Activated B cell treated with CpG ODN at 0.5 μM for 24 hours (primary cell): ENCODE measurements around the gene THAP3. TPM values are rescaled to one million over a fixed set of nuclear protein-coding genes. Genes with fewer than 3 reads are reported as not detected.
A peak's percentile ranks its signal among the peaks of the same experiment; 100 is the strongest.

Experiments used
- ATAC-seq: fragments of 200-7000 bp; cut with Tn5 transposase; one replicate; pipeline ENCODE4 v1.10.0; 2021; ENCODE audit warnings: low read depth, mild to moderate bottlenecking, moderate library complexity
- CTCF ChIA-PET: fragments of 350-600 bp; sonication (Branson Sonifier 250); formaldehyde crosslinking; loops from one replicate; lab custom pipeline; 2021; ENCODE audit warnings: antibody characterized with exemption; lab: Charles Lee
- POLR2A ChIA-PET: fragments of 350-600 bp; sonication (Branson Sonifier 250); formaldehyde crosslinking; loops from one replicate; lab custom pipeline; 2021; ENCODE audit warnings: antibody characterized with exemption; lab: Charles Lee
- DNase-seq: peaks from one replicate; pipeline ENCODE4 v3.0.0; 2022
- H3K27ac Mint-ChIP-seq: one replicate; pipeline ENCODE4 v1.8.0; 2020; ENCODE audit warnings: mixed read lengths
- H3K27me3 Mint-ChIP-seq: one replicate; pipeline ENCODE4 v1.8.0; 2021; ENCODE audit warnings: mixed read lengths
- H3K36me3 Mint-ChIP-seq: one replicate; pipeline ENCODE4 v1.8.0; 2021; ENCODE audit warnings: low read depth, mixed read lengths
- H3K4me1 Mint-ChIP-seq: one replicate; pipeline ENCODE4 v1.8.0; 2021; ENCODE audit warnings: mixed read lengths
- H3K4me3 Mint-ChIP-seq: one replicate; pipeline ENCODE4 v1.8.0; 2020; ENCODE audit warnings: mild to moderate bottlenecking, mixed read lengths
- H3K9me3 Mint-ChIP-seq: one replicate; pipeline ENCODE4 v1.8.0; 2020; ENCODE audit warnings: mixed read lengths
- intact Hi-C: fragments of 100-400 bp; cut with micrococcal nuclease; formaldehyde crosslinking; loops from one replicate; pipeline ENCODE4 v1.15.1; 2024
- total RNA-seq: library from RNA; stranded (reverse); gene quantifications from 2 replicates; pipeline ENCODE4 v1.2.3, GENCODE V29; 2022
- TF ChIP-seq, protein P1 (sequence below): fragments of 200-600 bp; IDR thresholded peaks from one replicate; pipeline ENCODE4 v1.8.0; 2022; ENCODE audit warnings: antibody characterized with exemption, mild to moderate bottlenecking

The THAP3 gene
- total RNA-seq, 1 donor from 2014 or later, result 21.3 TPM

DNA sequence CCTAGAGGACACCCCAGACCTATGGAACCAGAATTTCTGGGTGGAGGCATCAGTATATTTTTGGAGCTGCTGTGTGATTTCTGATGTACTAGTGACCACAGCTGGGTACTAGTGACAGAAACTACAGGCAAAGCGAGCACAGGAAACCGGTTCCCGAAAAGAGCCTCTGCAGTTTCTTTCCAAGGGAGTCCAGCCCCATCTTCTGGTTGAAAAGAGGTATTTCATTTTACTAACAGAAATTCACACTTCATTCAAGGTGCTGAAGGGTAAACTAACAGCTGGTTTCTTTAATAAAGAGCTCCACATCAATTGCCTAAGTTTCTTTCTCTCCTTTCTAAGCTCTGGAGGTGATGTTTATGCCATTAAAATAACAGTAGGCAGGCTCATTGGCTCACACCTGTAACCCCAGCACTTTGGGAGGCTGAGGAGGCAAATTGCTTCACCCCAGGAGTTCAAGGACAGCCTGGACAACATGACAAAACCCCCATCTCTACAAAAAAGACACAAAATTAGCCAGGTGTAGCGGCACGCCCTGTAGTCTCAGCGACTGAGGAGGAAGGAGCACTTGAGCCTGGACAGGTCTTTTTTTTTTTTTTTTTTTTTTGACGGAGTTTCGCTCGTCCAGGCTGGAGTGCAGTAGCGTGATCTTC, 22.0 kb downstream of the THAP3 start:
- ATAC-seq, result peak; percentile 49
- no peak overlapping the region for H3K27ac Mint-ChIP-seq
- peaks cover 2% of the 10 kb centered on the region for H3K4me1 Mint-ChIP-seq
- TF ChIP-seq, protein P1, sequence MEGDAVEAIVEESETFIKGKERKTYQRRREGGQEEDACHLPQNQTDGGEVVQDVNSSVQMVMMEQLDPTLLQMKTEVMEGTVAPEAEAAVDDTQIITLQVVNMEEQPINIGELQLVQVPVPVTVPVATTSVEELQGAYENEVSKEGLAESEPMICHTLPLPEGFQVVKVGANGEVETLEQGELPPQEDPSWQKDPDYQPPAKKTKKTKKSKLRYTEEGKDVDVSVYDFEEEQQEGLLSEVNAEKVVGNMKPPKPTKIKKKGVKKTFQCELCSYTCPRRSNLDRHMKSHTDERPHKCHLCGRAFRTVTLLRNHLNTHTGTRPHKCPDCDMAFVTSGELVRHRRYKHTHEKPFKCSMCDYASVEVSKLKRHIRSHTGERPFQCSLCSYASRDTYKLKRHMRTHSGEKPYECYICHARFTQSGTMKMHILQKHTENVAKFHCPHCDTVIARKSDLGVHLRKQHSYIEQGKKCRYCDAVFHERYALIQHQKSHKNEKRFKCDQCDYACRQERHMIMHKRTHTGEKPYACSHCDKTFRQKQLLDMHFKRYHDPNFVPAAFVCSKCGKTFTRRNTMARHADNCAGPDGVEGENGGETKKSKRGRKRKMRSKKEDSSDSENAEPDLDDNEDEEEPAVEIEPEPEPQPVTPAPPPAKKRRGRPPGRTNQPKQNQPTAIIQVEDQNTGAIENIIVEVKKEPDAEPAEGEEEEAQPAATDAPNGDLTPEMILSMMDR, result peak; percentile 26
- H3K36me3 Mint-ChIP-seq, result peaks cover 44% of the 10 kb centered on the region
- no peaks in the 10 kb centered on the region for H3K27me3 Mint-ChIP-seq
- DNase-seq, result no peak
- intact Hi-C loops, result loop anchor here (1.0 to 10.0 kb wide), 4 partner anchors 92 to 402 kb away; partner anchors contain the start of genes HES3 and NOL9
- POLR2A ChIA-PET, result interaction anchor here (0.7 kb wide), 2 partner anchors 14 to 75 kb away, joined by 3 to 5 read pairs; no protein-coding TSS in a partner anchor
- CTCF ChIA-PET, result interaction anchor here (0.6 to 2.9 kb wide), 12 partner anchors 10 to 184 kb away, joined by 3 to 16 read pairs (median 4); partner anchors contain the start of genes KLHL21, NOL9, PLEKHG5 and TAS1R1
- H3K9me3 Mint-ChIP-seq, result no peaks in the 10 kb centered on the region
- H3K4me3 Mint-ChIP-seq, result no peak overlapping the region

DNA sequence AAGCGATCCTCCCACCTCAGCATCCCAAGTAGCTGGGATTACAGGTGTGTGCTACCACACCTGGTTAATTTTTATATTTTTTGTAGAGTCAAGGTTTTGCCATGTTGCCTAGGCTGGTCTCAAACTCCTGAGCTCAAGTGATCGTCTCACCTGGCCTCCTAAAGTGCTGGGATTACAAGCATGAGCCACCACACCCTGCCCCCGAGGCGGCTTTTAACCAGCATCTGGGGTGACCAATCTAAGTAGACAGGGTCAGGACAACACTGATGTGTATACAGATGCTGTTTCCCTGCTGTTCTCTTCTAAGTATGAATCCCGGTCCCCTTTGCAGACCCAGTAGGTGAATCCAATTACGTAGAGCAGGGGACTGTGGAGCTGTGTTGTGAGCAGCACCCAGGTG, 23.9 kb downstream of the THAP3 start:
- DNase-seq (no peak), ATAC-seq (no peak)
- H3K9me3 Mint-ChIP-seq, result no peaks in the 10 kb centered on the region
- H3K27me3 Mint-ChIP-seq, result no peaks in the 10 kb centered on the region
- H3K4me3 Mint-ChIP-seq, result no peak overlapping the region
- peaks cover 2% of the 10 kb centered on the region for H3K4me1 Mint-ChIP-seq
- peaks cover 45% of the 10 kb centered on the region for H3K36me3 Mint-ChIP-seq
- intact Hi-C loops, result loop anchor here (10.0 kb wide), 1 partner anchor 404 kb away; the partner anchor contains the start of gene HES3
- TF ChIP-seq, protein P1, result no peak
- ChIA-PET POLR2A (no interaction called here), CTCF (no interaction called here)
- H3K27ac Mint-ChIP-seq, result no peak overlapping the region

DNA sequence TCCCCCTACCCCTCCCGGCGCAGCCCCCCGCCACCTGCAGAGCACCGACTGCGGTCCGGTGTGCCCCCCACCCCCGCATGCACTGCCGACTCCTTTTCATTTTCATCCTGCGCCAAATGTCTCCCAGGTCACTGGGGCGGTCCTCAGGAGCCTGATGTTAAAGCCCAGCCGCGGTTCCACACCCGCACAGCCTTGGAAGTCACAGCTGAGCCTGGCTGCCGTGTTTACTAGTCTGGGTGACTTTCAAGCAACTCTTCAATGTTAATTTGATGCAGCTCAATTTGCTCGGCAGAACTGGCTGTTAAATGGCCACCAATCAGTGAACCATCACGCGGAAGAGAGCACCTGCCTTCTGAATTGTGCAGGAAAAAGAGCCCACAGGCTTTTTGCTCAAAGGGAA, 27.2 kb downstream of the THAP3 start:
- no peak overlapping the region for H3K27ac Mint-ChIP-seq
- CTCF ChIA-PET, result no interaction called here
- POLR2A ChIA-PET, result no interaction called here

DNA sequence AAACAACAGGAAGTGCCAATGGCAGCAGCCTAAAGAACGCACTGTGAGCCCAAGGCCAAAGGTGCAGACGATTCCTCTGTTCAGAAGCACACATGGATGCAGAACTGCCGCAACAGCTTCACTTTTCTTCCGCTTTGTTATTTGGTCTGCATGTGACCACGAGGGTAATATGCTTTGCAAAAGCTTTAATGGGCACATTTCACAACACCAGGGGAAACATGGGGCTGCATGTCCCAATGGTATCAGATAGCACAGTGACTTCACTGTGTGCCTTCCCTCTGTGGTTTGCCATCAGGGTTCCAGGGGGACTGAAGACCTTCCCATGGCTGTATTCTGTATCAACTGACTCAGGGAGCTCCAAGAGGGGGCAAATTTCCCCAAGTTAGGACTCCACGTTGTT, 28.3 kb downstream of the THAP3 start:
- ChIA-PET CTCF (no interaction called here), POLR2A (no interaction called here)
- no peak for DNase-seq
- Mint-ChIP-seq H3K27ac (no peak overlapping the region), H3K4me1 (no peaks in the 10 kb centered on the region), H3K4me3 (no peak overlapping the region), H3K36me3 (peaks cover 49% of the 10 kb centered on the region), H3K27me3 (no peaks in the 10 kb centered on the region), H3K9me3 (no peaks in the 10 kb centered on the region)
- intact Hi-C loops, result no loop called here
- ATAC-seq, result no peak
- TF ChIP-seq, protein P1, result no peak

More for the DNA sequence above, 27.2 kb downstream of the THAP3 start:
- no peak for DNase-seq
- Mint-ChIP-seq H3K4me1 (no peaks in the 10 kb centered on the region), H3K36me3 (peaks cover 47% of the 10 kb centered on the region), H3K27me3 (no peaks in the 10 kb centered on the region), H3K9me3 (no peaks in the 10 kb centered on the region), H3K4me3 (no peak overlapping the region)
- no peak for ATAC-seq
- intact Hi-C loops, result no loop called here
- TF ChIP-seq, protein P1, result no peak

DNA sequence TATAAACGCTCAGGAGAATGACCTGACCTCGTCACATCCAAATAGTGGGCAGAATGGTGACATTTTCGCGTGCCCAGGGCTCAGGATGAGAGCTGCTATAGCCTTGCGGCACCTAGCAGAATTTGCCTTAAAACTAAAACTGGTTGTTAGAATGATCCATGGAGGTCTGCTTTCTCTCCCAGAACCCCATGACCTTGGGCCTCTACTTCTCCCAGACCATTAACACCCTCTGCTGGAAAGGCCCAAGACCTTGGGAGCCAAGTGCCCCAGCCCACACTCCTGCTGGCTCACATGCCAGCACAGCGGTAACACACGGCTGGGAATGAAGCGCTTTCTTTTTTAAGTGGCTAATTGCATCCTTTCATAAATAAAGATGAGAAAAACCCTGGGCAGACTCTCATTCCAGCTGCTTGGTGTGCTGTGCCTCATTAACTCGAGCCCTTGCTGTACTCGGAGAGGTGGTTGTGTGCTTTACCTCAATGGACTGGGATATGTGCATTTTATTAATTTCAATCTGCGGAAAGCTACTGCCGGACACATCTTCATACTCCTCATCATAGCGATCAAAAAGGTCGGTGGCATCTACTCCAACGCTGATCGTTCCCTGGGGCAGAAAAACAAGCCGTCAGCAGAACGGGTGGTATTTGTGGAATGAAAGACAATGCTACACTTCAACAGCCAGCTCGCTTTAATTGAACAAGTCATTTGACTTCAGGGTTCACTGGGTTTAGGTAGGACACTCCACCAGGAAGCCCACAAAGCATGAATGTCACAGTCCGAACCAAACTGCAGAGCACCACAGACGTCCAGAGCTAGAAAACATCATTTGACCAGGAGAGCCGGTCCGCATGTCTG, 29.0 kb downstream of the THAP3 start:
- ATAC-seq (no peak), DNase-seq (no peak)
- Mint-ChIP-seq H3K9me3 (no peaks in the 10 kb centered on the region), H3K27ac (no peak overlapping the region), H3K4me1 (no peaks in the 10 kb centered on the region), H3K4me3 (no peak overlapping the region), H3K36me3 (peaks cover 53% of the 10 kb centered on the region), H3K27me3 (no peaks in the 10 kb centered on the region)
- intact Hi-C loops, result no loop called here
- ChIA-PET POLR2A (no interaction called here), CTCF (no interaction called here)
- TF ChIP-seq, protein P1, result no peak
